Midbrain (tissue), 1 donor: Measurements from ENCODE around the gene OTUD4.
"Not testable (repeated sequence)": the region's sequence is repeated elsewhere in the genome, so short reads cannot be mapped to it uniquely, and the experiment has no call there.

Source experiments
- DNase-seq: peaks from one replicate; lab custom pipeline; 2025; lab: John Stamatoyannopoulos, UW

OTUD4 gene

GRCh38 chr4:145180298-145181090, at the start of gene OTUD4:
Gene OTUD4 (minus strand): TSS chr4:145180589. CDS start chr4:145179973, 616 bp downstream.
- peak; percentile 95 for DNase-seq

GRCh38 chr4:145223228-145223627, 42.8 kb upstream of the OTUD4 start:
- DNase-seq: not testable (repeated sequence)

DNA sequence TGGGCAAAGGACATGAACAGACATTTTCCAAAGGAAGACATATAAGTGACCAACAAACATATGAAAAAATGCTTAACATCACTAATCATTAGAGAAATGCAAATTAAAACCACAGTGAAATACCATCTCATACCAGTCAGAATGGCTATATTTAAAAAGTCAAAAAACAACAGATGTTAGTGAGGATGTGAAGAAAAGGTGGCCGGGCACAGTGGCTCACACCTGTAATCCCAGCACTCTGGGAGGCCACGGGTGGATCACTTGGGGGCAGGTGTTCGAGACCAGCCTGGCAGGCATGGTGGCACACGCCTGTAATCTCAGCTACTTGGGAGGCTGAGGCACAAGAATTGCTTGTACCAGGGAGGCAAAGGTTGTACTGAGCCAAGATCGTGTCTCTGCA, 41.1 kb upstream of the OTUD4 start:
- DNase-seq: not testable (repeated sequence)

- no peak for DNase-seq
Observed at GRCh38 chr4:145219090-145219489, 38.7 kb upstream of the OTUD4 start.

DNA sequence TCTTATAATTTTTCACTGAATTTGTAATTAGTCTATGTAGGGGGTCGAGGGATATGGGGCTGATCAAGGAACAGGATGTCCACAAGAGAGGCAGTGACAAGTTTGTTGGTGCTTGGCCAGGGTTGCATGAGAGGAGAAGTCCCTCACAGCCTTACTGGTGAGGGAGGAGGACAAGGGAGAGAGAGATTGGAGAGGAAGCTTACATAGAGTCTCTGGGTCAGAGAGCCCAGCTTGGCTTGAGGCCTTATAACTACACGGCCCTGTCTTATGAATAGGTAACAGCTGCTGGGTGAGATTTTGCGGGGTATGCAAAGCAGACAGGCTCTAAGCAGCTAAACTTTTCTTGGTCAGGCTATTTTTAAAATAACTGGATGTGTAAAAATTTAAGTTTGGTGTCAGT, 37.9 kb upstream of the OTUD4 start:
- DNase-seq: no peak

DNA sequence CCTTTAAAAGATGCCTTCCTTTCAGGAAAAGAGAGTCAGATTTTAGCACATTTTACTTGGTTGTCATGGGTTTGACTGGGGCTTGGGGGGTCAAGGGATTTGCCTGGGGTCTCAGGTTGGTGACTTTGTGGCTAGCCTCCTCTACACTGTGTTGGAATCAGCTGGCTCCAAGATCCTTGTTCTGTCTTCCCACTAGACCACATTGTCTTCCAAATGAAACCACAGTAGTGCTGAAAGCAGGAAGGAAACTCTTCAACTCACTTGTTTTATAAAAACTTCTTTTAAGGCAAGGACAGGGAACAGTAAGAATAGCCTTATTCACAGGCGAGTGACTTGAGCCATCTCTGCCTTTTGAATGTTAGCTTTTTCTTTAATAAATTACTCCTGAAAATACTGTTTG, 37.0 kb upstream of the OTUD4 start:
- no peak for DNase-seq

- DNase-seq: no peak
Observed at GRCh38 chr4:145216535-145216934, 36.1 kb upstream of the OTUD4 start.

- DNase-seq: no peak
Observed at GRCh38 chr4:145213245-145213644, 32.9 kb upstream of the OTUD4 start.

DNA sequence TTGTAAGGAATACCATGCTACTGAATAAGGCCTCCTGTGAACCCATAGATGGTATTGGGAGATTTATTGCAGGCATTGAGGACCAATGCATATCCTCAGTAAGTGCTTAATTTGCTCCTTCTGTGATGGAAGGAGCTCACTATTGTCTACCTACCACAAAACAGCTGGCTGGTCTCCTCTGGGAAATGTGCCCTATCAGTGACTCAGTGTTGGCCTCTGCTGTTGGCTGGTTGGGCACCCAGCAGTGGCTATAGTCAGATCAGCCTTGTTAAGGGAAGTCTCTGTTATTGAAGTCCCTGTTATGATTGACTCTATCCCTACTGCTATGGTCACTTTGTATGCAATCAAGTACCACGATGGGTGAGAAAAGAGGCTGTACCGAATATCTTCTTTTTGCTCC, 27.5 kb upstream of the OTUD4 start:
- no peak for DNase-seq

DNA sequence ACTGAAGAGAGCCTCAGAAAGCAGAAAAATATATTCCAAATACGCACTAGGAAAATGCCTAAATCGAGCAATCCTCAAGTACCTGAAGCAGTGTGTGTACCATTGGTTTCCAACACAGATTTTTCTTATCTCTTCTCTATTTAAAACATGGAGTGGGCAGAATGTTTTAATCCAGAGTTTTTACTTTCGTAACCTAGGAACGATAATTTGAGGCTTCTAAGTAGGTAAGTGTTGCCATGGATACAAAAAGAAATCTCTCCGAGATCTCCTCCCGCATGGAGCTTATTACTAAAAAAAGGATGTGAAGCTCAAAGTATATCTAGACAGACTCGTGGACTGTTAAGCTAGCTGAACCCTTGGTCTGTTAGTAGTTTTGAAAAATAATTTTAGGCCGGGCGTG, 23.0 kb upstream of the OTUD4 start:
- DNase-seq: no peak

GRCh38 chr4:145200366-145200765, 20.0 kb upstream of the OTUD4 start:
- DNase-seq: no peak

- DNase-seq: no peak
Observed at GRCh38 chr4:145199051-145199716, 18.8 kb upstream of the OTUD4 start.

GRCh38 chr4:145196747-145197146, 16.4 kb upstream of the OTUD4 start:
- no peak for DNase-seq

DNA sequence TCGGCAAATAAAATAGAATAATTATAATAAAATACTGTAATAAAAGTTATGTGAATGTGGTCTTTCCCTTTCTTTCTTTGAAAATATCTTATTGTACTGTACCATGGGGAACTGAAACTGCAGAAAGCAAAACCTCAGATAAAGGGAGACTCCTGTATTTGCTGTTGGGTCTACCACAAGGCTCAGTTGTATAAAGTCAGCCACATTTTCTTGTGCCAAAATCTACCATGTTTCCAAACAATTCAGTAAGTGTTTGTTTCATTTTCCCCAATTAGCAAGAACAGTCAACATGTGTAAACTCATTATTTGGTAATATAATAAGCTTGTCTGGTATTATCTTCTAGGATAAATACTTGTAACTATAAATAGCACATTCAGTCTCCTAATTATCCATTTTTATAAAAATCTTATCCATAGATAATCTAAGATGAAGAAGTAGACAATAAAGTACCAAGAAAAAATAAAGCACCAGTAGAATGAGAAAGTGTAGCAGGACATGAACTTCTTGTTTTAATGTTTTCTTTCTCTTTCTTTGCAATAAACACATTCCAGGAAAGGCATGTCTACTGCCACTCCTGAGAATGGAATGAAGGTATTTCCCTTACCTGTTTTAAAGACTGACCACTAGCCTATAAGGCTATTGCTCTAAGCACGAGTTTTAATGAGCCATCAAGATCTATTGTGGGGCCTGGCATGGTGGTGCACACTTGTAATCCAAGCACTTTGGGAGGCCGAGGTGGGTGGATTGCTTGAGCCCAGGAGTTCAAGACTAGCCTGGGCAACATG, 15.0 kb upstream of the OTUD4 start:
- DNase-seq: no peak

- DNase-seq: no peak
Observed at GRCh38 chr4:145189981-145190380, 9.6 kb upstream of the OTUD4 start.

- no peak for DNase-seq
Observed at GRCh38 chr4:145186729-145187128, 6.3 kb upstream of the OTUD4 start.

- DNase-seq: no peak
Observed at GRCh38 chr4:145183581-145183980, 3.2 kb upstream of the OTUD4 start.

- no peak for DNase-seq
Observed at GRCh38 chr4:145183023-145183422, 2.6 kb upstream of the OTUD4 start.

GRCh38 chr4:145182222-145182621, 1.8 kb upstream of the OTUD4 start:
- no peak for DNase-seq

DNA sequence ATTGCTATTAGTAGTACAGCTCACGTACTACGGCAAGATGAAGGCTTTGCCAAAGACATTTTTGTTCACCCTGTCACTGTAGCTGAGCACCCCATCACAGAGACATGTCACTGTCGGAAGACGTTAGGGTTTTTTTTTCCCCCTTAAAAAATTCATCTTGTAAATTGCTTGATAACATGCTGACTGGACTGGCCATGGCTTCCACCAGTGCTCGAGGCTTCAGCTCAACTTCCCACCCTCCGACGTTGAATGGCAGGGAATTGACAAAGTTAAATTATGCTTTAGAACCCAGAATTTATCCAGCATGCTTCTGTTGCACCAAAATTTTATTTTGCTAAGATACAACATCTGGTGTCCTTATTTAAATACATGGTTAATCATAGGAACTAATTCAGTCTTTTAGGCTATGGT, 707 bp upstream of the OTUD4 start:
- DNase-seq: no peak

- not testable (repeated sequence) for DNase-seq
Observed at GRCh38 chr4:145179861-145180297, 510 bp downstream of the OTUD4 start.

- peak; percentile 74 for DNase-seq
Observed at GRCh38 chr4:145179281-145179860, 1.0 kb downstream of the OTUD4 start.
